HCT116 (cell line): ENCODE measurements around the gene METTL1. TPM values are rescaled to one million over a fixed set of nuclear protein-coding genes. Genes with fewer than 3 reads are reported as not detected.

ENCODE experiments used
- ATAC-seq: fragments of 200-7000 bp; cut with Tn5 transposase; 2 replicates; pipeline ENCODE4 v1.9.1; 2020; ENCODE audit warnings: mild to moderate bottlenecking, moderate library complexity
- BruUV-seq: library from RNA; stranded (reverse); fragments of 400-500 nt; replicated peaks from 2 replicates; lab custom pipeline; 2021; lab: Mats Ljungman, UMichigan
- CTCF ChIA-PET: fragments of 300-600 bp; sonication (Branson Sonifier 250); formaldehyde crosslinking; loops from one replicate; lab custom pipeline; 2021; ENCODE audit warnings: antibody characterized with exemption; lab: Charles Lee
- POLR2A ChIA-PET: fragments of 300-600, 350-600 bp; sonication (Branson Sonifier 250); formaldehyde crosslinking; loops from one replicate; lab custom pipeline; 2021; ENCODE audit warnings: antibody characterized with exemption; lab: Charles Lee
- RAD21 ChIA-PET, 2 experiments: fragments of 300-600 bp; sonication (Branson Sonifier 250); formaldehyde crosslinking; loops; one replicate each; lab custom pipeline; 2023; ENCODE audit warnings: low total read pairs in 2 of 2; ENCODE audit not compliant: uncharacterized antibody in 2 of 2, unreplicated experiment in 2 of 2, low non-redundant PET in 1 of 2; lab: Charles Lee
- DNase-seq: peaks from one replicate; pipeline ENCODE4 v3.0.0-alpha.2; 2010; ENCODE audit warnings: low read depth, low spot score
- H2AFZ ChIP-seq: fragments of 200-600 bp; shearing (Covaris generic), sonication (generic); 2 replicates; pipeline ENCODE4 v1.6.1; 2017; ENCODE audit warnings: low read depth, mixed run types, mixed read lengths, antibody characterized with exemption, low read length; ENCODE audit not compliant: poor library complexity, severe bottlenecking
- H3K27ac ChIP-seq: 2 replicates; pipeline ENCODE4 v1.5.1; 2012; ENCODE audit warnings: low read depth, low read length
- H3K27me3 ChIP-seq: fragments of 200-600 bp; sonication (generic); 2 replicates; pipeline ENCODE4 v1.6.1; 2016; ENCODE audit warnings: mixed run types, low read length, mixed read lengths; ENCODE audit not compliant: insufficient read depth
- H3K36me3 ChIP-seq, 2 experiments: fragments of 200-500 bp in 1 of 2; fragments of 200-600 bp in 1 of 2; sonication (Bioruptor generic) in 1 of 2; sonication (generic) in 1 of 2; 2 replicates each; pipeline versions ENCODE4 v1.5.1 to v1.6.1; 2014 to 2016; ENCODE audit warnings: low read length in 2 of 2, inconsistent platforms in 1 of 2, mixed read lengths in 1 of 2, mixed run types in 1 of 2; ENCODE audit not compliant: insufficient read depth in 2 of 2, control insufficient read depth in 1 of 2
- H3K4me1 ChIP-seq, 2 experiments: fragments of 200-600 bp in 1 of 2; sonication (generic) in 1 of 2; 2 replicates each; pipeline versions ENCODE4 v1.5.1 to v1.6.1; 2012 to 2017; ENCODE audit warnings: low read length in 2 of 2, inconsistent platforms in 1 of 2, mild to moderate bottlenecking in 1 of 2, mixed read lengths in 1 of 2, mixed run types in 1 of 2, moderate library complexity in 1 of 2; ENCODE audit not compliant: insufficient read depth in 2 of 2, control insufficient read depth in 1 of 2
- H3K4me2 ChIP-seq: fragments of 200-600 bp; sonication (generic); 2 replicates; pipeline ENCODE4 v1.6.1; 2017; ENCODE audit warnings: mixed run types, low read length, mixed read lengths
- H3K4me3 ChIP-seq, 2 experiments: fragments of 200-600 bp in 1 of 2; sonication (generic) in 1 of 2; replicated peaks in 1 of 2; 2 replicates each; pipeline ENCODE4 v1.5.1; 2011 to 2016; ENCODE audit warnings: low read length in 2 of 2, control low read depth in 1 of 2, low read depth in 1 of 2, mild to moderate bottlenecking in 1 of 2, mixed read lengths in 1 of 2, mixed run types in 1 of 2
- H3K79me2 ChIP-seq: fragments of 200-600 bp; sonication (generic); 2 replicates; pipeline ENCODE4 v1.6.1; 2017; ENCODE audit warnings: mild to moderate bottlenecking, mixed run types, low read length, moderate library complexity, mixed read lengths; ENCODE audit not compliant: insufficient read depth
- H3K9ac ChIP-seq: fragments of 200-600 bp; sonication (generic); 2 replicates; pipeline ENCODE4 v1.6.1; 2016; ENCODE audit warnings: low read length, mixed read lengths
- H3K9me2 ChIP-seq: fragments of 200-600 bp; sonication (generic), shearing (Covaris generic); 2 replicates; pipeline ENCODE4 v1.6.1; 2017; ENCODE audit warnings: mixed run types, mild to moderate bottlenecking, moderate library complexity; ENCODE audit not compliant: insufficient read depth
- H3K9me3 ChIP-seq, 2 experiments: fragments of 200-500 bp in 1 of 2; fragments of 200-600 bp in 1 of 2; sonication (Bioruptor generic) in 1 of 2; sonication (generic) in 1 of 2; 2 replicates each; pipeline ENCODE4 v1.6.1; 2014 to 2017; ENCODE audit warnings: low read length in 2 of 2, mixed read lengths in 2 of 2, inconsistent platforms in 1 of 2, low read depth in 1 of 2, mild to moderate bottlenecking in 1 of 2, mixed run types in 1 of 2, moderate library complexity in 1 of 2; ENCODE audit not compliant: control insufficient read depth in 1 of 2, insufficient read depth in 1 of 2
- H4K20me1 ChIP-seq: fragments of 200-600 bp; sonication (generic), shearing (Covaris generic); 2 replicates; pipeline ENCODE4 v1.6.1; 2017; ENCODE audit warnings: mixed run types, mild to moderate bottlenecking, moderate library complexity; ENCODE audit not compliant: insufficient read depth
- CEBPB ChIP-seq: IDR thresholded peaks from 2 replicates; pipeline ENCODE4 v1.6.1; 2012; ENCODE audit warnings: low read depth
- EGR1 ChIP-seq: IDR thresholded peaks from 2 replicates; pipeline ENCODE4 v1.6.1; 2012; ENCODE audit warnings: low read depth
- ELF1 ChIP-seq: IDR thresholded peaks from 2 replicates; pipeline ENCODE4 v1.6.1; 2012; ENCODE audit warnings: low read depth, borderline replicate concordance
- EZH2 ChIP-seq: fragments of 200-600 bp; sonication (generic); IDR thresholded peaks from 2 replicates; pipeline ENCODE4 v1.6.1; 2017; ENCODE audit warnings: antibody characterized with exemption, mixed run types
- JUND ChIP-seq: IDR thresholded peaks from 2 replicates; pipeline ENCODE4 v1.6.1; 2012
- POLR2AphosphoS5 ChIP-seq: IDR thresholded peaks from 2 replicates; pipeline ENCODE4 v1.6.1; 2011; ENCODE audit warnings: mild to moderate bottlenecking, low read depth, low read length, moderate library complexity
- SRF ChIP-seq: IDR thresholded peaks from 2 replicates; pipeline ENCODE4 v1.6.1; 2012; ENCODE audit warnings: low read depth
- YY1 ChIP-seq: IDR thresholded peaks from 2 replicates; pipeline ENCODE4 v1.6.1; 2011; ENCODE audit warnings: low read length, low read depth, moderate library complexity, mild to moderate bottlenecking; ENCODE audit not compliant: insufficient replicate concordance; ENCODE audit errors: extremely low read depth
- ZFX ChIP-seq: fragments of 450-650 bp; IDR thresholded peaks from 2 replicates; pipeline ENCODE4 v1.6.1; 2017
- intact Hi-C: fragments of 100-400 bp; cut with micrococcal nuclease; formaldehyde crosslinking; loops from 2 replicates; pipeline ENCODE4 v1.10.0; 2022
- total RNA-seq: library from RNA; stranded (reverse); gene quantifications from one replicate; pipeline ENCODE4 v1.2.1, GENCODE V29; 2021; ENCODE audit not compliant: unreplicated experiment
- TF ChIP-seq, protein P1 (sequence below): IDR thresholded peaks from 2 replicates; pipeline ENCODE4 v1.6.1; 2012

Gene METTL1
- total RNA-seq, 1 experiment from 2014 or later = 56.6 TPM

- POLR2A ChIA-PET = interaction anchor here (0.8 kb wide), 1 partner anchor 13 kb away, joined by 3 read pairs; the partner anchor contains the start of genes EEF1AKMT3 and METTL1
- no peak for TF ChIP-seq ELF1
- TF ChIP-seq JUND = no peak
- TF ChIP-seq POLR2AphosphoS5 = 0 out of 2 replicates have a peak, but pooled peaks have one; percentile 3
- no peak for TF ChIP-seq ZFX
- BruUV-seq = no TSS peak
- intact Hi-C loops = loop anchor here (1.0 kb wide), 1 partner anchor 147 kb away; no protein-coding TSS in a partner anchor
- Histone ChIP-seq H3K9me2 (no peaks in the 10 kb centered on the region), H3K27ac (no peak overlapping the region), H3K9ac (no peak overlapping the region), H3K79me2 (no peaks in the 10 kb centered on the region), H3K36me3 (peaks cover 0 to 7% of the 10 kb centered on the region in 2 experiments; a peak in 2 of 4 replicates), H3K4me2 (no peak overlapping the region), H3K27me3 (no peaks in the 10 kb centered on the region), H2AFZ (no peak overlapping the region), H4K20me1 (no peaks in the 10 kb centered on the region), H3K4me1 (peaks cover 11 to 23% of the 10 kb centered on the region in 2 experiments), H3K4me3 (no peak overlapping the region), H3K9me3 (no peaks in the 10 kb centered on the region)
- ATAC-seq (no peak), DNase-seq (no peak)
- RAD21 ChIA-PET = no interaction called here
- CTCF ChIA-PET = interaction anchor here (0.7 to 1.0 kb wide), 4 partner anchors 13 to 21 kb away, joined by 3 to 5 read pairs (median 3); partner anchors contain the start of genes EEF1AKMT3, METTL1 and TSPAN31
Observed at GRCh38 chr12:57758552-57759359, 13.1 kb downstream of the METTL1 start.

- intact Hi-C loops = no loop called here
- no peak for ATAC-seq
Observed at GRCh38 chr12:57757771-57758170, 14.1 kb downstream of the METTL1 start.

More at GRCh38 chr12:57757771-57758170, 14.1 kb downstream of the METTL1 start:
- H3K36me3 ChIP-seq = peaks cover 0 to 3% of the 10 kb centered on the region in 2 experiments; a peak in 2 of 4 replicates
- POLR2A ChIA-PET = no interaction called here
- no peak overlapping the region for H2AFZ ChIP-seq
- RAD21 ChIA-PET = interaction anchor here in 1 of 2 experiments (1.2 kb wide), 1 partner anchor 175 kb away, joined by 3 read pairs; no protein-coding TSS in a partner anchor
- no peaks in the 10 kb centered on the region for H3K9me2 ChIP-seq
- CTCF ChIA-PET = interaction anchor here (1.5 kb wide), 1 partner anchor 299 kb away, joined by 3 read pairs; no protein-coding TSS in a partner anchor
- no peaks in the 10 kb centered on the region for H3K9me3 ChIP-seq
- H3K27me3 ChIP-seq = no peaks in the 10 kb centered on the region
- no TSS peak for BruUV-seq
- no peak overlapping the region for H3K9ac ChIP-seq
- H3K4me1 ChIP-seq = peaks cover 18 to 33% of the 10 kb centered on the region in 2 experiments
- H3K79me2 ChIP-seq = no peaks in the 10 kb centered on the region
- no peak overlapping the region for H3K27ac ChIP-seq
- no peaks in the 10 kb centered on the region for H4K20me1 ChIP-seq
- no peak for TF ChIP-seq CEBPB
- TF ChIP-seq ZFX = no peak
- TF ChIP-seq YY1 = no peak
- no peak for TF ChIP-seq EZH2
- TF ChIP-seq, protein P1, sequence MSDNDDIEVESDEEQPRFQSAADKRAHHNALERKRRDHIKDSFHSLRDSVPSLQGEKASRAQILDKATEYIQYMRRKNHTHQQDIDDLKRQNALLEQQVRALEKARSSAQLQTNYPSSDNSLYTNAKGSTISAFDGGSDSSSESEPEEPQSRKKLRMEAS = no peak
- TF ChIP-seq SRF = no peak
- TF ChIP-seq EGR1 = no peak
- H3K4me3 ChIP-seq = no peak overlapping the region
- DNase-seq = no peak
- H3K4me2 ChIP-seq = no peak overlapping the region
